Measurements from ENCODE around the gene RNF19B.

Gene RNF19B

GRCh38 chr1:32972814-32973428 is 8.3 kb upstream of the RNF19B start:
- in situ Hi-C loops (cut with HindIII; ENCODE audit: low pct_ligation_motif_present, low sequenced_read_pairs), result no loop called here
- H3K27ac ChIP-seq, result no peak overlapping the region
- TF ChIP-seq CTCF (IDR thresholded peaks at IDR 0.05; ENCODE audit: low read depth, low read length, missing control alignments), result no peak
- no peaks in the 10 kb centered on the region for H3K36me3 ChIP-seq (replicated peaks)
- peak overlapping the region; percentile 55 for H3K4me3 ChIP-seq (ENCODE audit: low read depth, low read length)
- no peak for DNase-seq
- no peaks in the 10 kb centered on the region for H3K27me3 ChIP-seq (replicated peaks)

- in situ Hi-C loops (cut with HindIII; ENCODE audit: low pct_ligation_motif_present, low sequenced_read_pairs), result no loop called here
Observed at GRCh38 chr1:32971576-32971975, 7.0 kb upstream of the RNF19B start.

GRCh38 chr1:32971156-32971555 is 6.5 kb upstream of the RNF19B start:
- Histone ChIP-seq H3K27ac (no peak overlapping the region), H3K36me3 (replicated peaks) (no peaks in the 10 kb centered on the region), H3K27me3 (replicated peaks) (no peaks in the 10 kb centered on the region), H3K4me3 (ENCODE audit: low read depth, low read length) (no peak overlapping the region)
- no peak for DNase-seq
- TF ChIP-seq CTCF (IDR thresholded peaks at IDR 0.05; ENCODE audit: low read depth, low read length, missing control alignments), result no peak
- in situ Hi-C loops (cut with HindIII; ENCODE audit: low pct_ligation_motif_present, low sequenced_read_pairs), result no loop called here

More at GRCh38 chr1:32971576-32971975, 7.0 kb upstream of the RNF19B start:
- no peak overlapping the region for H3K4me3 ChIP-seq (ENCODE audit: low read depth, low read length)
- H3K36me3 ChIP-seq (replicated peaks), result no peaks in the 10 kb centered on the region
- no peak for TF ChIP-seq CTCF (IDR thresholded peaks at IDR 0.05; ENCODE audit: low read depth, low read length, missing control alignments)
- H3K27me3 ChIP-seq (replicated peaks), result no peaks in the 10 kb centered on the region
- H3K27ac ChIP-seq, result no peak overlapping the region
- DNase-seq, result no peak

- H3K27me3 ChIP-seq (replicated peaks), result no peaks in the 10 kb centered on the region
- in situ Hi-C loops (cut with HindIII; ENCODE audit: low pct_ligation_motif_present, low sequenced_read_pairs), result no loop called here
- no peak for DNase-seq
- no peak overlapping the region for H3K27ac ChIP-seq
- no peaks in the 10 kb centered on the region for H3K36me3 ChIP-seq (replicated peaks)
- H3K4me3 ChIP-seq (ENCODE audit: low read depth, low read length), result no peak overlapping the region
- TF ChIP-seq CTCF (IDR thresholded peaks at IDR 0.05; ENCODE audit: low read depth, low read length, missing control alignments), result no peak
Observed at GRCh38 chr1:32969566-32969965, 5.0 kb upstream of the RNF19B start.

GRCh38 chr1:32967888-32968568 is 3.4 kb upstream of the RNF19B start:
- H3K27me3 ChIP-seq (replicated peaks), result no peaks in the 10 kb centered on the region
- H3K36me3 ChIP-seq (replicated peaks), result no peaks in the 10 kb centered on the region
- H3K27ac ChIP-seq, result peak overlapping the region; percentile 52
- H3K4me3 ChIP-seq (ENCODE audit: low read depth, low read length), result no peak overlapping the region
- TF ChIP-seq CTCF (IDR thresholded peaks at IDR 0.05; ENCODE audit: low read depth, low read length, missing control alignments), result no peak
- peak; percentile 32 for DNase-seq
- in situ Hi-C loops (cut with HindIII; ENCODE audit: low pct_ligation_motif_present, low sequenced_read_pairs), result no loop called here

Measured in brain microvascular endothelial cell (primary cell).